Measurements from ENCODE around the gene PCSK9. TPM values are rescaled to one million over a fixed set of nuclear protein-coding genes. Genes with fewer than 3 reads are reported as not detected.

Gene PCSK9
- total RNA-seq, 2 donors from 2014 or later: not detected

DNA sequence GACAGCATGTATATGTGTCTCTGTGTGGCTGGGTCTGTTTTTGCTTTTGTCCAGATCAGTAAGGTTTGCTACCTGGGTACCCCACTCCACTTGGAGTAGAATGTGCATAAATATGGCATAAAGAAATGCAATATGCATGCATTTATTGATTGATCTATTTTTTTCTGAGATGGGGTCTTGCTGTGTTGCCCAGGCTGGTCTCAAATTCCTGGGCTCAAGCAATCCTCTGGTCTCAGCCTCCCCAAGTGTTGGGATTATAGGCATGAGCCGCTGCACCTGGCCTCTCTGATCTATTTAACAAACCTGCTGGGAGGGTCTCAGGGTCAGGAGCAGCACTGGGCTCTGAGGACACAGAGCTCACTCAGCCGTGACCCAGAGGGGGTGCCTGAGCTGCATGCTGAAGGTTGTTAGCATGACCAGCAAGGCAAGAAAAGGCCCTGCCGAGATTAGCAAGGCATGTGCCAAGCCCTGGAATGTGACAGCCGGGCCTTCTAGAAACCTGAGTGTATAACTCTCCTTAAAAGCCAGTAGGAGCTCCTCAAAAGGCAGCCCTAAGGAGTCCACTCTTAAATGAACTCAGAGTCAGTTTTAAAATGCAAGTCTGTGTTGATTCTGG, 22.5 kb downstream of the PCSK9 start:
- Mint-ChIP-seq H3K4me1 (ENCODE audit: low read depth in 2 of 2) (peaks cover 10 to 11% of the 10 kb centered on the region in 2 donors), H3K4me3 (no peak overlapping the region), H3K36me3 (peaks cover 3% of the 10 kb centered on the region), H3K27me3 (no peaks in the 10 kb centered on the region), H3K9me3 (no peaks in the 10 kb centered on the region), H3K27ac (peak overlapping the region in 1 of 2 donors; percentile 49)
- ATAC-seq (no peak), DNase-seq (ENCODE audit: low spot score) (no peak)

DNA sequence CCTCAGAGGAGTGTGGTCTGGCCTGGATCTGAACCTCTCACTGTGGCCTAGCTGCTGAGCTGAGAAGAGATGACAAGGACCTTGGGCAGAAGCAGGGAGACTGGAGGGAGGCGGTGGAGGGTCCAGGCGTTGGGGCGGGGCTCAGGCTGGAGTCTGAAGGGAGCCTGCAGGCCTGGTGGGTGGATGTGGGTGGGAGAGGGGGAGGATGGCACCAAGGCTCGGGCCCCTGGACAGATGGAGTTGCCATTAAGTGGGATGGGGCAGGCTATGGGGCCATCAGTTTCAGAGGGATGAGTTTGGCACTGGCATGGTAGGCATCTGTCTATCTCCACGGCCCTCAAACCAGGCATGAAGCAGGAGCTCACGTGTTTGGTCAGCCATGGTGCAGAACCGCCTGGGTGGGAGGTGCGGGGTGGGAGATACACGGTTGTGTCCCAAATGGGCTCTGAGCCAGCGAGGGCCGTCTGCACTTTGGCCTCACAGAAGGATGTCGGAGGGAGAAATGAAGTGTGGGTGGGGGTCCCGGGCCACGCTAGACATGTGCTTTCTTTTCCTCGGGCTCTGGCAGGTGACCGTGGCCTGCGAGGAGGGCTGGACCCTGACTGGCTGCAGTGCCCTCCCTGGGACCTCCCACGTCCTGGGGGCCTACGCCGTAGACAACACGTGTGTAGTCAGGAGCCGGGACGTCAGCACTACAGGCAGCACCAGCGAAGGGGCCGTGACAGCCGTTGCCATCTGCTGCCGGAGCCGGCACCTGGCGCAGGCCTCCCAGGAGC, 23.6 kb downstream of the PCSK9 start:
- no peak overlapping the region for H3K4me3 Mint-ChIP-seq

DNA sequence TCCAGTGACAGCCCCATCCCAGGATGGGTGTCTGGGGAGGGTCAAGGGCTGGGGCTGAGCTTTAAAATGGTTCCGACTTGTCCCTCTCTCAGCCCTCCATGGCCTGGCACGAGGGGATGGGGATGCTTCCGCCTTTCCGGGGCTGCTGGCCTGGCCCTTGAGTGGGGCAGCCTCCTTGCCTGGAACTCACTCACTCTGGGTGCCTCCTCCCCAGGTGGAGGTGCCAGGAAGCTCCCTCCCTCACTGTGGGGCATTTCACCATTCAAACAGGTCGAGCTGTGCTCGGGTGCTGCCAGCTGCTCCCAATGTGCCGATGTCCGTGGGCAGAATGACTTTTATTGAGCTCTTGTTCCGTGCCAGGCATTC, 24.2 kb downstream of the PCSK9 start:
- H3K9me3 Mint-ChIP-seq: no peaks in the 10 kb centered on the region
- no peak overlapping the region for H3K4me3 Mint-ChIP-seq
- H3K4me1 Mint-ChIP-seq (ENCODE audit: low read depth in 2 of 2): peaks cover 18% of the 10 kb centered on the region in 2 donors
- ATAC-seq: no peak
- H3K27me3 Mint-ChIP-seq: no peaks in the 10 kb centered on the region
- no peak overlapping the region for H3K27ac Mint-ChIP-seq
- no peak for DNase-seq (ENCODE audit: low spot score)
- peaks cover 11% of the 10 kb centered on the region for H3K36me3 Mint-ChIP-seq

More for the DNA sequence above, 23.6 kb downstream of the PCSK9 start:
- H3K27me3 Mint-ChIP-seq: no peaks in the 10 kb centered on the region
- H3K4me1 Mint-ChIP-seq (ENCODE audit: low read depth in 2 of 2): peaks cover 18% of the 10 kb centered on the region in 2 donors
- ATAC-seq (no peak), DNase-seq (ENCODE audit: low spot score) (no peak)
- no peaks in the 10 kb centered on the region for H3K9me3 Mint-ChIP-seq
- H3K36me3 Mint-ChIP-seq: peaks cover 11% of the 10 kb centered on the region
- H3K27ac Mint-ChIP-seq: no peak overlapping the region

DNA sequence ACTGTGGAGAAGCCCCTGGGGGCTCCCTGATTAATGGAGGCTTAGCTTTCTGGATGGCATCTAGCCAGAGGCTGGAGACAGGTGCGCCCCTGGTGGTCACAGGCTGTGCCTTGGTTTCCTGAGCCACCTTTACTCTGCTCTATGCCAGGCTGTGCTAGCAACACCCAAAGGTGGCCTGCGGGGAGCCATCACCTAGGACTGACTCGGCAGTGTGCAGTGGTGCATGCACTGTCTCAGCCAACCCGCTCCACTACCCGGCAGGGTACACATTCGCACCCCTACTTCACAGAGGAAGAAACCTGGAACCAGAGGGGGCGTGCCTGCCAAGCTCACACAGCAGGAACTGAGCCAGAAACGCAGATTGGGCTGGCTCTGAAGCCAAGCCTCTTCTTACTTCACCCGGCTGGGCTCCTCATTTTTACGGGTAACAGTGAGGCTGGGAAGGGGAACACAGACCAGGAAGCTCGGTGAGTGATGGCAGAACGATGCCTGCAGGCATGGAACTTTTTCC, 24.8 kb downstream of the PCSK9 start:
- H3K4me3 Mint-ChIP-seq: no peak overlapping the region
- H3K36me3 Mint-ChIP-seq: peaks cover 11% of the 10 kb centered on the region
- H3K27me3 Mint-ChIP-seq: no peaks in the 10 kb centered on the region
- H3K9me3 Mint-ChIP-seq: no peaks in the 10 kb centered on the region
- H3K4me1 Mint-ChIP-seq (ENCODE audit: low read depth in 2 of 2): peaks cover 18 to 21% of the 10 kb centered on the region in 2 donors
- ATAC-seq: no peak
- no peak for DNase-seq (ENCODE audit: low spot score)
- H3K27ac Mint-ChIP-seq: no peak overlapping the region

DNA sequence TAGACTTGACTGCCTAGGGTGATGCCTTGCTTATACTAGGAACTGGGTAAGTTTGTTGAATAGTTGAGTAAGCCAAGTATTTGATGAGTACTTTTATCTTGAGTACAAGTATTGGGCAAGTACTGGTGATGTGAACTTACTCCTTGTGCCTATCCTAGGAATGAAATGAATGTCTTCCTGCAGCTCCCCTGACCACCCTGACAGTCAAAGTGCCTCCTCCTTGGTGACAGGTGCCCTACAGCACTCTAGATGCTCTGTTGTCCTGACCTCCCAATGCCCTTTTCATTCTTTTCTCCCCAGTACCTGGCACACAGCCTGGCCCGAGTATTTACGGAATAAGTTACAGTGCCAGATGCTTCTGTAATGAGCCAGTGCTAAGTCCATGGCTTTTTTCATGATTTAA, 25.5 kb downstream of the PCSK9 start:
- H3K27me3 Mint-ChIP-seq: no peaks in the 10 kb centered on the region
- no peaks in the 10 kb centered on the region for H3K9me3 Mint-ChIP-seq
- H3K36me3 Mint-ChIP-seq: peaks cover 11% of the 10 kb centered on the region

DNA sequence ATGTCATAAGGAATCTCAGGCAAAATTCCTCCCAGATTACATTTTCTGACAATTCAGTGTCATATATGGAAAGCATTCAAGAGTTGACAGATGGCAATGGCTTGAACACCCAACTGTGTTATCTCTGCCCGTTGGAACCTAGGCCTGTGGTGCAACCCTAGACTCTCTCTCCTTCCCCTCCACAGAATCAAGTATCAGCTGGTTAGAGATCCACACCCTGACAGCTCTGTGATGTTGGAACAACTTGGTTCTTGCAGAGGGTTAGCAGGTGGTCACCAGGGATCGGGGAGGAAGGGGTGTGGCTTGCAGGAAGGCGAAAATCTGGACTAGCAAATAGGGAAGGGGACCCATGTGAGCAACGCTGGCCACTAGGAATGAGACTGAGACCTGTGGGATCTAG, 26.3 kb downstream of the PCSK9 start:
- H3K4me3 Mint-ChIP-seq: no peak overlapping the region
- ATAC-seq: no peak
- peaks cover 17% of the 10 kb centered on the region for H3K36me3 Mint-ChIP-seq
- no peaks in the 10 kb centered on the region for H3K27me3 Mint-ChIP-seq
- peaks cover 11 to 19% of the 10 kb centered on the region in 2 donors for H3K4me1 Mint-ChIP-seq (ENCODE audit: low read depth in 2 of 2)
- DNase-seq (ENCODE audit: low spot score): no peak
- H3K9me3 Mint-ChIP-seq: no peaks in the 10 kb centered on the region
- H3K27ac Mint-ChIP-seq: no peak overlapping the region

More for the DNA sequence above, 25.5 kb downstream of the PCSK9 start:
- Mint-ChIP-seq H3K4me3 (no peak overlapping the region), H3K27ac (no peak overlapping the region), H3K4me1 (ENCODE audit: low read depth in 2 of 2) (peaks cover 18 to 21% of the 10 kb centered on the region in 2 donors)
- ATAC-seq (no peak), DNase-seq (ENCODE audit: low spot score) (no peak)

DNA sequence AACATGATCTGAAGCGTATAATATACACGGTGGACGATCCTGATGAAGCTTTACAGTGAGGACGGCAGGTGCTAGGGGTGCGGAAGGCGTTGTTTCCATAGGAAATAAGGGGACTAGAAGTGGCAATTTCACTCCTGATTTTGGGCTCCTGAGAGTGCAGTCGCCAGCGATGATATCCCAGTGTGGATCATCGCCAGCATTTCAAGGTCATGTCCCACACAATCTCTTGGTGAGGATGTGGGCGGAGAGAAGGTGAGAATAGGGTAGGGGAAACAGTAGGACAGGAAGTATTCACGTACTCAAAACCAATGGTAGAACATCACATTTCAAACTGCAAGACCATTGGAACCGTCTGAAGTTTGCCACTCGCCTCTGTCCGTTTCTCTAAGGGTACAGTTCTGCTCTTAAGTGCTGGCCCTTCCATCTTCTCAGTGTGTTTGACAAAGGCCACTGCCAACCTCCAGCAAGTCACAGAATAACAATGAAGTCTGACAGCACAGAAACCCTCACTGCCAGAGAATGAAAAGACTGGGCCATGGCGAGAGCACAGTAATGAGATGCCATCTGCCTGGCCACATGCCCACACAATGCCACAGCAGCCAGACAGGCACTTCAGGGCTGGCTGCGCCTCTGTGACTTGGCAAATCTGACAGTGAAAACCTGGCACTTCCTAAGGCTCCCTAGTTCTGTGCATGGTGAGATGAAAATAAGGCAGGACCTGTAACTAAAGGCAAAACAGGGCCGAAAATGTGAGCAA, 27.9 kb downstream of the PCSK9 start:
- ATAC-seq (no peak), DNase-seq (ENCODE audit: low spot score) (no peak)
- H3K4me1 Mint-ChIP-seq (ENCODE audit: low read depth in 2 of 2): peaks cover 10 to 16% of the 10 kb centered on the region in 2 donors
- no peaks in the 10 kb centered on the region for H3K27me3 Mint-ChIP-seq
- peak overlapping the region in 1 of 2 donors; percentile 38 for H3K27ac Mint-ChIP-seq
- no peaks in the 10 kb centered on the region for H3K9me3 Mint-ChIP-seq
- H3K36me3 Mint-ChIP-seq: peaks cover 24% of the 10 kb centered on the region
- H3K4me3 Mint-ChIP-seq: no peak overlapping the region

DNA sequence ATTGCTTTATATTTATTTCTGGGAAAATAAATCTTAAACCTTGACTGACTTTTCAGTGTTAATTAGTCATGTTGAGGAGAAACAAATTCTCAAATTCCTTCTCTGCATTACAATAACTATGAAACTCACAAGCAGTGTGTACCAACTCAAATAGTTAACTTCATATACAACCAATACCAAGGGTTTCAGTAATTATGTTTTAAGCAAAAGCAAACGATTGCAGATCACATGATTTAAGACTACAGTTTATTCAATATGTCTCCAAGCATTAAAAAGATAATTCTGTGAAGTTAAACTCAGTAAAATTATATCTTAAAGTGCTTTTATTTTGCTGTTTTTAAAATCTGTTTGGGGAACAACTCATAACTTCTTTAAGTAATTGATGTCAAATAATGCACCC, 28.6 kb downstream of the PCSK9 start:
- no peak for DNase-seq (ENCODE audit: low spot score)
- peaks cover 10 to 16% of the 10 kb centered on the region in 2 donors for H3K4me1 Mint-ChIP-seq (ENCODE audit: low read depth in 2 of 2)
- no peak overlapping the region for H3K4me3 Mint-ChIP-seq
- no peaks in the 10 kb centered on the region for H3K9me3 Mint-ChIP-seq
- no peak overlapping the region for H3K27ac Mint-ChIP-seq
- ATAC-seq: no peak
- H3K36me3 Mint-ChIP-seq: peaks cover 30% of the 10 kb centered on the region
- H3K27me3 Mint-ChIP-seq: no peaks in the 10 kb centered on the region

DNA sequence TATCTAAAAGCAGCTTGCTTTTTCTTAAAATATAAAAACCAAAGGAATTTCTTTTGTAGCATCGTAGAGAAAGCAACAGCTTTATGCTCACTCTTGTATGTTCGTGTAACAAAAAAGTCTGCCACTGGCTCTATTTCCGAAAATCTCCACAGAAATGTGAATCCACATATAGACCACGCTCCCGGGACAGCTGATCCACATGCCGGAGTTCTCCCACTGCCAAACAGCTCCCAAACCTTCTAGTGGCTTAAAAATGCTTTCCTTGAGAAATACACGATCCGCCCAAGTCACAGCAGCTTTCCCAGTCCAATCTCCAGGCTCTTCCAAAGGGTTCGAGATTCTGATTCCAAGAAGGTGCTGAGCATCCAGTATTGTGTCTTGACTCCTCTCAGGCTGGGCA, 29.3 kb downstream of the PCSK9 start:
- H3K4me1 Mint-ChIP-seq (ENCODE audit: low read depth in 2 of 2): peaks cover 10 to 16% of the 10 kb centered on the region in 2 donors
- no peak overlapping the region for H3K4me3 Mint-ChIP-seq
- ATAC-seq: no peak
- H3K36me3 Mint-ChIP-seq: peaks cover 30% of the 10 kb centered on the region
- H3K27me3 Mint-ChIP-seq: no peaks in the 10 kb centered on the region
- H3K27ac Mint-ChIP-seq: no peak overlapping the region
- H3K9me3 Mint-ChIP-seq: no peaks in the 10 kb centered on the region
- DNase-seq (ENCODE audit: low spot score): no peak

DNA sequence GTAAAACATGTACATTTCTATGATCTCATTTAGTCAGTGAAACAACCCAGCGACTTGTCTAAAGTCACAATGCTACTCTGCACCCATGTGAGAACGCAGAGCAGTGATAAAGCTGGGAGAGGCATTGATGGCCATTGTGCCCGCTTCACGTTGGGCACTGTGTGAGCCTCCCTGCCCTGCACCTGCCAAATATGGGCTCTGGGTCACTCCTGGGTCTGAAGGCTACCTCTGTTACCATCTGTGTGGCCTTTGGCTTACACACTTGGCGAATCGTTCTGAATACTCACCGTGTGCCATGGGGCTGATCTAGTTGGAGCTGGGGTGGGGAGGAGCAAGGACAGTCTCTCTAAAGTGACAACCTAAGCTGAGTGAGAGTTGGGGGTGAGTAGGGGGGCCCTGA, 29.9 kb downstream of the PCSK9 start:
- Mint-ChIP-seq H3K4me1 (ENCODE audit: low read depth in 2 of 2) (peaks cover 10 to 16% of the 10 kb centered on the region in 2 donors), H3K36me3 (peaks cover 30% of the 10 kb centered on the region), H3K9me3 (no peaks in the 10 kb centered on the region), H3K4me3 (no peak overlapping the region), H3K27me3 (no peaks in the 10 kb centered on the region), H3K27ac (no peak overlapping the region)
- ATAC-seq (no peak), DNase-seq (ENCODE audit: low spot score) (no peak)

DNA sequence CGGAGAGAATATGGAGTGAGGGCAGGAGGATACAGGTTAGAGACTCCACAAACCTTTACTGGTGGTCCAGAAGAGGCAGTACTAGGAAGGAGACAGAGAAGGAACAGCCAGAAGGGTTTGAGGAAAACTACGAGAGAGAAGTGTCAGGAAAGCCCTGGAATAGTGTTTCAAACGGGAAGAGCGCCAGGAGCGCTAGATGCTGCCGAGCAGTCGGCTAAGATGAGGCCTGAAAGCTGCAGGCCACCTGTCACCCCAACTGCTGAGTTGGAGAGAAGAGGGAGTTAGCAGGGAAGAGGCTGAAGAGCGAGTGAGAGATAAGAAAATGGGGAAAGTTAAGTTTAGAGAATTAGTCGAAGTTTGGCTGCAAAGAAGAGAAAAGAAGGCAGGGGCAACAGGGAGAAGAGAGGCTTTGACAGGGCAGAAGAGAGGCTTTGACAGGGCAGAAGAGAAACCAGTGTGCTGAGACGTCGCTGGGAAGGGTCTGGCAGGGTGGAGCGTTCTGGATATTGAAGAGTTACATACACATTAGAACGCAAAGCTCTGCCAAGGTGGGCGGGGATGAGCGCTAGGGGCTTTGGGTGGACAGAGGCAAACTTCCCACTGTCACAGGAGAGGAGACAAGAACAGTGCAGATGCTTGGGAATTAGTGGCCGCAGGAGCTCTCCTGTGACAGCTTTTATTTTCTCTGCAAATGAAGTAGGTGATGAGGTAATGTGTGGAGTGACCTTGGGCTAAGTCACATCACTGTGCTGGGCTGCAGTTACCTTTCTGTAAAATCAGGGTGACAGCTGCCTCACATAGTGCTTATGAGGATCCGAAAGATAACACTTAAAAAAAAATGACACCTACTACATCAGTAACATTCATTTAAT, 31.2 kb downstream of the PCSK9 start:
- H3K4me3 Mint-ChIP-seq: no peak overlapping the region
- ATAC-seq: no peak
- peaks cover 10 to 16% of the 10 kb centered on the region in 2 donors for H3K4me1 Mint-ChIP-seq (ENCODE audit: low read depth in 2 of 2)
- no peaks in the 10 kb centered on the region for H3K9me3 Mint-ChIP-seq
- H3K36me3 Mint-ChIP-seq: peaks cover 30% of the 10 kb centered on the region
- no peak for DNase-seq (ENCODE audit: low spot score)
- peak overlapping the region in 1 of 2 donors; percentile 2 for H3K27ac Mint-ChIP-seq
- H3K27me3 Mint-ChIP-seq: no peaks in the 10 kb centered on the region

DNA sequence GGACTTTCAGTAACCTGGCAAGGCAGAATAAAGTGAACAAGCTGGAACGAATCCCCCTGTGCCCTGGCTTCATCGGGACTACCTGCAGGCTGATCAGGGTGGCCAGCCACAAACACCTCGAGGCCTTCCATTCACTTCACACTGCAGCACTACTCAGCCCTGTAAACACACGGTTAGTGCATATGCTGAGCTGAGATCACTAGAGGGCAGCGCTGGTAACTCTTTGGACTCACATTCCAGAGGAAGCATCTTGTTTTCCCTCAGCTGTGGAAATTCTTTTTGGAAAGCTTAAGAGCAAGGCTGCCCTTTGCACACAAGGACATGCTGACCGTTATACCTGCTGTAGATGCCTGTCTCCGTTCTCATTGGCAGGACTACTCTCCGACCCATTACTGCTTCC, 32.1 kb downstream of the PCSK9 start:
- no peaks in the 10 kb centered on the region for H3K27me3 Mint-ChIP-seq
- peak overlapping the region; percentile 53 to 68 for H3K27ac Mint-ChIP-seq
- no peaks in the 10 kb centered on the region for H3K9me3 Mint-ChIP-seq
- ATAC-seq: no peak
- peaks cover 30% of the 10 kb centered on the region for H3K36me3 Mint-ChIP-seq
- no peak overlapping the region for H3K4me3 Mint-ChIP-seq
- H3K4me1 Mint-ChIP-seq (ENCODE audit: low read depth in 2 of 2): peaks cover 13 to 16% of the 10 kb centered on the region in 2 donors
- no peak for DNase-seq (ENCODE audit: low spot score)

Measured in natural killer cell treated with Interleukin-12 subunit alpha and Interleukin-12 subunit beta and Interleukin-15 and Interleukin-18, amount 100 ng/mL, for 72 hours (primary cell).